HG03460 (cell line): ENCODE results near the gene BTG1.
"Not testable (repeated sequence)": the region's sequence is repeated elsewhere in the genome, so short reads cannot be mapped to it uniquely, and the experiment has no call there.

Source experiments
- ATAC-seq: cut with Tn5 transposase; IDR thresholded peaks from one replicate; pipeline ENCODE4 v1.9.1; 2021; ENCODE audit not compliant: unreplicated experiment

The BTG1 gene

DNA sequence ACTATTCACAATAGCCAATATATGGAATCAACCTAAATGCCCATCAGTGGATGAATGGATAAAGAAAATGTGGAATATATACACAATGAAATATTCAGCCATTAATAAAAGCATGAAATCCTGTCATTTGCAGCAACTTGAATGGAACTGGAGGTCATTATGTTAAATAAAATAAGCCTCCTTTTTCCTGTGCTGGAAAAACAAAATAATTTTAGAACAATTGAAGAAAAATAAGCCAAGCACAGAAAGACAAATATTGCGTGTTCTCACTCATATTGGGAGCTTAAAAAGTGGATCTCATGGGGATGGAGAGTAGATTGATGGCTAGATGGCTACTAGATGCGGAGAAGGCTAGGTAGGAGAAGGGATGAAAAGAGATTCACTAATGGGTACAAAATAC lies 6.3 kb upstream of the BTG1 start:
- no peak for ATAC-seq

DNA sequence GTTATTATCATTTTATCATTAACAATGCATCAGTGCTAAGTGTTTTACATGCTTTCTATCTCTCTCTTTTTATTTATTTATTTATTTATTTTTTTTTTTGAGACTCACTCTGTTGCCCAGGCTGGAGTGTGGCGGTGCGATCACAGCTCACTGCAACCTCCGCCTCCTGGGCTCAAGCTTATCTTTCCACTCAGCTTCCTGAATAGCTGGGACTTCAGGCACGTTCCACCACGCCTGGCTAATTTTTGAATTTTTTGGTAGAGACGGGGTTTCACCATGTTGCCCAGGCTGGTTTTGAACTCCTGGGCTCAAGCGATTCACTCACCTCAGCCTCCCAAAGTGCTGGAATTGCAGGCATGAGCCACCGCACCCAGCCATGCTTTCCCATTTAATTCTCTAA lies 3.9 kb upstream of the BTG1 start:
- ATAC-seq: no peak

DNA sequence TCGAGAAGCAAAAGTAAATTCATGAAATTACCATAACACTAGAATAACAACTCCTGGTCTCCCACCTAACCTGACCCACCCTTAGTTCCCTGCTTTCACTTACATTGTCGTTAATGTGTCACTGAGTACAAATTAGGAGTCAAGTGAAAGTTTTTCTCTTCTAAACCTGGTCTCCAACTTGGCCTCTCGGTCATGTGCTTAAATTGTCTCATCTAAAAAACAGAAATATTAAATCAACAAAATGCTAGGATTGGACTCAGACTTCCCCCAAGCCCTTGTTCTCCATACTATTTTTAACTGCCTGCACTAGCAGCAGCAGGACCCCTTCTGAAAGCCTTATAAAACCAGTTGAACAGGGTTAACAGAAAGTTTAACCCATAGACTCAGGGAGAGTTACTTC lies 1.8 kb upstream of the BTG1 start:
- no peak for ATAC-seq

DNA sequence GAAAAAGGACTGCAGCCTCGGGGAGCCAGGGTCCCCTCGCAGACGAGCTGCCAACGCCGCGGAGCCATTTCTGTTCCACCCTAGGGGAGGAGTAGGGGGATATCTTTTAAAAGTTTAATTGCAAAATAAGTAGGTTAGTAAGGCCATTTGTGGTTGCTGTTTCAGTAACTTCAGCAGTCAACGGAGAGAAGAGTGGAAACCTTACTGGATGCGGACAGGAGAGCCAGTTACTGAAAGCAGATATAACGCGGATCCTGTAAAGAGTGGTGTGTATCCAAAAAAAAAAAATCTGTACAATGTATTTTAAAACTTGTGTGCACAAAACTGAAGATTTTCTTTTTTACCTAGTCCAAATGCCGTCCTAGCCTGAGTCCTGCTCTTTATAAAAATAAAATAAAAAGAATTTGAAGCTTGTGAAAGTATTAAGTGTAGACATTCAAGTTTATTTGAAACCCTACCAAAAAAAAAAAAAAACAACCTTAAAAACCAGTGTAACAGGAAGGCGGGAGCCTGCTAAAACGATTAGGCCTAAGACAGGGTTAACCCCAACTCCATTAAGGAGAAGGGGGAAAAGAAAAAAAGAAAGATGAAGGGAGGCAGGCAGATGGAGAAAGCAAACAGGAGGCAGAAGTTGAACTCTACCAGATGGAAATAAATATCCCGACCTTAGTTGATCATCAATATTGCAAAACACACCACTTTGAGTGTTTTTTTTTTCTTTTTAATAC lies 1.0 kb upstream of the BTG1 start:
- no peak for ATAC-seq

DNA sequence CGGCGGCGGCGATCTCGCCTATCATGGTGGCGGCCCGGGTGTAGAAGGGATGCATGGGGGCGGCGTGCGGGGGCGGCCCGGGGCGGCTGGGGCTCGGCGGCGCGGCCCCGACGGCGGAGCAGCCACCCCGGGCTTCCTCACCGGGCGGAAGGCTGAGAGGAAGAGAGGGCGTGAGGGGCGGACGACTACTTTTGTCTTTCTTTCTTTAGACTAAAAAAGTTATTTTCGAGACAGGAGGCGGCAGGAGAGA lies 240 bp downstream of the BTG1 start:
- ATAC-seq: peak; percentile 2

DNA sequence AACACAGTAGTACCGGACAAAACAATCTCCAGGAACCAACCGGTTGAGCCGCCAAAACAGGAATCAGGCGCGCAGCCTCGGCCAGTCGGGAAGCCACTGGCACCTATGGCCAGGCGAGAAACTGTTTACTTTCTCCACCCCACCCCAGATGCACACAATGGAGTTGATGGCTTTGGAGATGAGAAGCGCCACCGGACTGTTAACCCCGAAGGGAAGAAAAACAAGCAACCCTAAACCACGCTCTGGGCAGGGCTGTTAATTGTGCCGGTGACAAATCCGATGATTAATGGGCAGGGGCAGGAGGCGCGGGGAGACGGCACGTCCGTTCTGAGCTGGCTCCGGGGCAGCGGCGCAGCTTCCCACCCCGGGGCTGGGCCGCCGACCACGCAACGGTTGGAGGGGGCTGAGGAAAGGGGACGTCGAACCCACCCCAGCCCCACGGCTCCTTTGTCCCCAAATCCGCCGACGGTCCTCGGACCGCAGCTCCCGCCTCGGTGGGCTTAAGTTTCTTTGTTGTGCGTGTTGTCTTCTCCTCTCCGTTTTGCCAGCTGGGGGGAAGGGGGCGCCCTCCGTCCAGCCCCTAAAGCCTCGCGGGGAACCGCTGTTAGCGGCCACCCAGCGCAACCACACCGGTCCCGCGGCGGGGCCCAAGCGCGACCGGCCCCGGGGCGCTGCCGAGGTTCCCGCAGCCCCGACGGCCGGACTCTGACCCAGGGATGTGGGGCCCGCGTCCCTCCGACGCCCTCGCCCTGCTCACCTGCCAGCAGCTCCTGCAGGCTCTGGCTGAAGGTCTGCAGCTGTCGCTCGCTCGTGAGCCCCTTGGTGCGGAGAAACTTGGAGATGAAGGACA lies 790 bp downstream of the BTG1 start:
- ATAC-seq: peak; percentile 2

DNA sequence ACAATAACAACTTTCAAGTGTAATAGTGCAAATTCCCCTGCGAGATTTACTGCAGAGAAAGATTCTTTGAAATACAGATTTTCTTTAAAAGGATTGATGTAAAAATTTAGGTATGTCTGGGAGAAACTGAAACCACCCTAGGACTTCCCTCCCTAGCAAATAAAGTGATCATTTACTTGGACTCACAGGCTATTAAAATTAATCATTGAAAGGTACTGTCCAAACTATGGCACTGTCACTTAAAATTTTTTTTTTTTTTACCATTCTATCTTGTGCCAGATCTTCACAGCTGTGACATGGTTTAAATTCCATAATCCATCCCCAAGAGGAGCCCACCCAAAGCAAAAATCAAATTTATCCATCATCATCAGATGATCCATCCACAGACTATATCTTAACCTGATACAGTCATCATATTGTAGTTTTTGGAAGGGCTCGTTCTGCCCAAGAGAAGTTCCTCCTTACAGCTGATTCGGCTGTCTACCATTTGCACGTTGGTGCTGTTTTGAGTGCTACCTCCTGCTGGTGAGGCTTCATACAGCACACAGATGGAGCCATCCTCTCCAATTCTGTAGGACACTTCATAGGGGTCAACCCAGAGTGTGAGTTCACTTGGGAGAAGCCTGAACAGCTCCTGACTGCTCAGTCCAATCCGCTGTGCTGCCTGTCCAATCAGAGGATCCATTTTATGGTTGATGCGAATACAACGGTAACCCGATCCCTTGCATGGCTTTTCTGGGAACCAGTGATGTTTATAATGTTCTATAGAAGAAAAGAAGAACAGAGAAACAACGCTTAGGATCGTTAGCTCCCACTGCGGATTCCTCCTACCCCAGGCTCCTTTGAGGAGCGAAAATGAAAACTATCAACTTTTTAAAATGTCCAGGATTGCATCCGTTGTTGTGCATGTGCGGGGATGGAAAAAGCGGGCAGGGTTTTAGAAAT lies 1.7 kb downstream of the BTG1 start:
- no peak for ATAC-seq

DNA sequence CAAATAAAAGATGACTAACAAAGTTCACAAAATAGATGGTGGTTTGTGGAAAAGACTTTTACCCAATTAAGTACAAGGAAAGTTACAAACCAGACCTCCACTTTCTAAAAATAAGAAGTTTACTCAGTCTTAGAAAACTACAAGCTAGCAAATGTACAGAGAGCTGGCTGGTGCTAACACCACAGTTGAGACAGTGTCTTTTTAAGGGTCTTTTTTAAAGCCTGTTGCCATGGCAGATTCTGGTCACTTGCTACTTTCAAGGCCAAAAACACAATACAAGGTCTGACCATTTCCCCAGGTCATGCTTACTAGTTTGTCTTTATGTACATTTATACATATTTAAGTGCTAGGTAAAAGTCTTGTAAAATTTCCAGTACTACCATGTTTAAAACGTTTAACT lies 2.4 kb downstream of the BTG1 start:
- no peak for ATAC-seq

DNA sequence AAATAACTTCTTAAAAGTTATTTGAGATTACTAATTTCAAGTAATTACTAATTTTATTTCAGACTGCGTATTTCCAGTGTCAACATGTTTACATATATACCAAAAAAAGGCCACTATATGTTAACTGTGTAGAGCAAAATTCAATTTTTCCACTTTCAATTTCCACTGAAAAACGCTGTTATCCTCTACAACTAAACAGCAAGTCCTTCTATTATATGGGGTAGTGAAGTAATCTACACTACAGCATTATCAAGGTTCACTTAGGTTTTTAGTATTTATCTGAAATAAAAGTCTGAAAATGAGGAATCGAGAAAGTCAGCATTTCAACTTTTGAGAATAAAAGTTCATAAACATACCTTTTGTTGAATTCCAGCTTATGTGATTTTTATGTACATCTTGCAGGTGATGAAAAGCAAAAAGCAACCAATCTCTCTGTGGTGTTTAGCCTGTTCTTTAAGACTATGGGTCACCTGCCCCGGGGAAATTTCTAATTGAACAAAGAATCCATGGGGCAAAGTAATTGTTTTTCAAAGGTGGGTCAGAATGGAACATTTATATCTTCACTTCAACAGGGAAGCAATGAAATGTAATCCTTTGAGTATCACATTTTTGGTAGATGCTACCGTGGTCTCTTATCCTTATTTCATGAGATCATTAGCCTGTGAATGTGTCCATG lies 3.3 kb downstream of the BTG1 start:
- no peak for ATAC-seq

DNA sequence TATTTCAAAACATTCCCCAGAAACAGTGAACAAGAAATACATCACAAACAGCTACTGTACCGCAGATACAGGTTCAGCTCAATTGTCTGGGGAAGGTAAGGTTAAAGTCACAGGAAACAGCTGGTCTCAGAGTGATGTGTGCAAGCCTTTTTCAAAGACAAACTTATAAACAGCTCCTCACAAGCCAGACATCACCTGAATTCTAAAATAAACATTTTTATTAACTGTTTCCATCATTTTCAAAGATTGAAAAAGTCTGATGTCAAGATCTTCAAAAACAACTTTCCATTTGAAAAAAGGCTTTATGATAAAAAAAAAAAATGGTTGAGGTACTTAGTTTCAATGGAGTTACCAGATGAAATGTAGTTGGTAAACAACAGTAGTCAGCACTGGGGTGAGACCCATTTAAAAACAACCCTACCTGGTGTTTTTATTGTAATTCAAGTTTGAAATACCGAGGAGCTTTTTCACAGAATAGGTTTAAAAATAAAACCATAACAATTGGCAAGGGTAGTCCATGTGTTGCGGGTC lies 4.0 kb downstream of the BTG1 start:
- no peak for ATAC-seq

DNA sequence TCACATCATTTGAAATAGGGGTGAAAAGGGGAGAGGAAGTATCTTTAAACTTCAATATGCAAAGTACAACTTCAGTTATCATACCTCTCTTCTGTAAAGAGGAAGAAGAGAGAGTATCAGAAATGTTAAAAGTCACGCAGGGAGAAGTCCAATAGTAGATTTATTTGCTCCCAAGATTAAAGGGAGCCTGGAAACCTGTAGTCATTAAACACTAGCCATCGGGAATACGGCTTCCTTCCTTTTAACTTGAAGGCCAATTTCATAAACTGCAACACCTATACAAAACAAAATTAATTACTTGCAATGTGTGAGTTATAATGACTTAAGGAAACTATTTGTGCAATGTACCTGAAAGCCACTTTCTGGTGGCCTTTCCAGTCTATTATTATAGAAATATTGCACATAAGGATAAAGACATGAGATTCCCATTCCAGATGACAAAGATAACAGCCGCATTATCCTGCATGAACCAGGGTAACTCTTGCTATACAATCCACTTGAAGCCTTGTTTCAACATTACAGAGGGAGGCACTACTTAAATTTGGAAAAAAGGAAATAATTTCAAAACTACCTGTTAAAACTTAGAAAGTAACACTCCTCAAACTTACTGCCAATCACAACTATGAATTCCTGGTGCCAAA lies 4.6 kb downstream of the BTG1 start:
- no peak for ATAC-seq

DNA sequence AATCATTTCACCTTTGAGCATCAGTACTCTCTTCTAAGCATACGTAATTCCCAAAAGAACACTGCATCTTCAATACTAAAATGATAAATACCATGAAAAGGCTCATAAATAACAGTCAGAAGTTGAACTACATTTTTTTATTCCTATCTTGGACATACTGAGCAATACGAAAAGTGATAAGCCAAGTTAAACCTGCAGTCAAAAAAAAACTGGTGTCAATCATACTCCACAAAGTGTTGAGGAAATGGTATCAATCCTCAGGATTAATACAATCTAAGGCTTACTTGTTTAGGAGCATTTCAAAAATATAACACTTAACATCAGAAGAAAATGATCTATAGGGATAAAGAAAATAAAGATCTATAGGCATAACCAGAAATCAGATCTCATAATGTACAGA lies 5.5 kb downstream of the BTG1 start:
- ATAC-seq: no peak

DNA sequence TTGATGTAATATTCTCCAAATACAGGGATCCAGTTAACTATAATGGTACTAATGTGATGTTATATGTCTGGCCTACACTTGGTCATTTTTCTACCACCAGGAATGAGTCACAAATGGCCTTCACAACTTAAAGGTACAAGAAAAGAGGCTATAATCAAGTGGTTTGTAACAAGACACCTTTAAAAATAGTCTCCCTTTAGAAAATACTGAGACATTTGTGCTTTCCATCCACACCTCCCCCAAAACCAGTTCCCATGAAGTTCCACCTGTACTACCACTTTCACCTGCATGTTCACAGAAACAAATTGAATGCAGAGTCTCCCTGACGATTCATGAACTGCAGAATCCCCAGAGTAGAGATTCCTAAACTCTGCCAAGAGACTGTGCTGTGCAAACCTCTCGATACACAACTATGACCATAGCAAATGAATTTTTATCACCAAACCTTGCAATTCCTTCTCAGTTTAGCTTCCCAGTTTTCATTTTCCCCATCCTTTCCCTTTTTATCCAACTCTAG lies 6.0 kb downstream of the BTG1 start:
- no peak for ATAC-seq

DNA sequence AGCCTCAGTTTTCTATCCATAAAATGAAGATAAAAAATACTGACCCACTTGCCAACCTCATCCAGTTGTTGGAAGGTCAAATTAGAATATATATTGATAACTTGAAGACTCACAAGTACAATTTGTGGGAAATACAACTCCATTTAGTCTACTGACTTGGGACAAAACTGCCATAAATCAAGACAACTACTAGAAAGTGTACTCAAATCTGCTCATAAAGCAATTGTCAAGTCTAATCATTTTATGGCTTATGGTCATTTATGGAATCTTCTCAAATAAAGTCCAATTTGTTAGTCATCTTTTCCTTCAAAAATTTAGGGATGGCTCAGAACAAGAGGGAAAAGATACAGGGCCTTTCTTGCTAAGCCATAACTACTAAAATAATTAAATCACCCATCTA lies 7.0 kb downstream of the BTG1 start:
- ATAC-seq: no peak

DNA sequence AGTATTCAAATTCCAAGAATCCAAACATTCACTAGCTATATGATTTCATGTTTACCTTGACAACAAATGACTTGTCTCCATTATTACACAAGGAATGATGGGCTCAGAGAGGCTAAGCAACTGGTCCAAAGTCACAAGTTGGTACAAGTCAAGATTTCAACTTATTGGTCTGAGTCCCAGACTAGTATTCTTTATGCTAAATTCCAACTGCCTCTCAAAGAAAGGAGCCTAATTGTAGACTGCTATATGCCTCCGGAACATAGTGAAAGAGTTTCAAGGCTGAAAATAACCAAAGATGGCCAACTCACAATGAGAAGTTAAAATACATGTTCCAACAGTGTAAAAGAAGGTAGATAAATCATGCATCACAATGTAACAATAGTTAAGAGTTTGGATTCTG lies 7.5 kb downstream of the BTG1 start:
- ATAC-seq: no peak

DNA sequence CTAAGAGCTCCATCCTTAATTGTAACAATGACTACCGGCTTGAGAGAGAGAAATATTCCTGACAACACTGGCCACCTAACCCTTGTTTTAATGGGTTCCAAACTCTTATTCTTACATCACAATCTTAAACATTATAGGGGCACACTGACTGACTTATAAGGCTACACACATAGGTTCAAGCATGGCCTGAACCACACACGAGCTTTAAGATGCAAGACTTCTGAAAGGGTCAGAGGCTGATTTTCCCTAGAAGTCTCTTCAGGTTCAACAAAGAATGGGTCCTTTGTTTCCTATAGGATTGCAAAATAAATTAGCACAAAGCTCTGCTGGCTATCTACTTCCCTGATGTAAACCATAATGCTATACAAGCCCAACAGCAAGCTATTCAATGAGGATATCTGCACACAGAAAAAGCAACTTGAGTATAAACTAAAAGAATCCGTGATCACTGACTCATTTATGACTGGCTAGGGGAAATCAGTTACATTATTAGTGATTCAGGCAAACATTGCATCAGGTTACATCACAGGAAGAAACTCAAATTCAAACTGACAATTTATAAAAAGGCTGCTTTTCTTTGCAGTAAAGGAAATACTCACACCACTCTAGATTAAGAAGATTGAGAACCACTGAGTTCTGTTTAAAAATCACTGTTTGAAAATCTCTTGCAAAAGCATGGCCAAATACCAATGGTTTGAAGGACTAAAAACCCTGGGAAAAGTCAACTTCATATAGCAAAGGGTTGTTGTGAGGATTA lies 8.5 kb downstream of the BTG1 start:
- no peak for ATAC-seq

DNA sequence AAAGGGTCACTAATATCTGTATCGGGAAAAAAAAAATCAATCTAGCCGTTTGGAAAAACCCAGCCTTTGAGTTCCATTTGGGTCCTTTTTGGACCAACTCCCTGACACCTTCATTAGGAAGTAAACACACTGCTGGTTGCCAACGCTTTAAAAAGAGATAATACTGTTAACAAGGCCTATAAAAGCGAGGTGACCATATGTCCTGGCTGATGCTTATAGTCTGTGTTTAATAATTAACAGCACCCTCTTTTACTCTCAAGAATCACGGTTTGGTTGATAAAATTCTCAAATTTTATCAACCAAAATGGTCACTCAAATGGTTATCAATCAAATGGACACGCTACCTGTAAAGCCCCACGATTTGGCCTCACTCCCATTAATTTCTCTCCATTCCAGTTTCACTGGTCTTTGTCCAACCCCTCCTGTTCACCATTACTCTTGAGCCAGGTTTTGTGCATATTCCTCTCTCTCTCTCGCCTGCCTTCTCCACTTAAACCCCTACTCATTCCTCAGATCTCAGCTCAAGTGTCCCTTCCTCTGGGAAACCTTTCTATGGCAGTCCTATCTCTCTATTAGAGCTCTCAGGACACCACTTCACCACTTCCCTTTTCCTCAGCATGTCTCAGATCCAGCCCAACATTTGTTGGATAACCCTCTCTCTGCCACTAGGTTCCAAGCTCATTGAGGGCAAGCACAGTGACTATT lies 9.5 kb downstream of the BTG1 start:
- ATAC-seq: no peak

DNA sequence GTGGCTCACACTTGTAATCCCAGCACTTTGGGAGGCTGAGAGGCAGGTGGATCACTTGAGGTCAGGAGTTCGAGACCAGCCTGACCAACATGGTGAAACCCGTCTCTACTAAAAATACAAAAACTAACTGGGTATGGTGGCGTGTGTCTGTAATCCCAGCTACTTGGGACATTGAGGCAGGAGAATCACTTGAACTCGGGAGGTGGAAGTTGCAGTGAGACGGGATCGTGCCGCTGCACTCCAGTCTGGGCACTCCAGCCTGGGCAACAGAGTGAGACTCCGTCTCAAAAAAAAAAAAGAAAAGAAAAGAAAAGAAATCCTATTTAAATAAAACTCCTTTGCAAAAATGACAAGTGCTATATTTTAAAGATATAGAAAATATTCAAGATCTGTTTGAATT lies 10.1 kb downstream of the BTG1 start:
- not testable (repeated sequence) for ATAC-seq
